GM10248 (cell line): ENCODE data around the gene MYH9.

Experiments used
- CTCF ChIA-PET: fragments of 300-600 bp; sonication (Branson Sonifier 250); formaldehyde crosslinking; extraction: SDS; loops from one replicate; lab custom pipeline; 2021; ENCODE audit warnings: antibody characterized with exemption; lab: Yijun Ruan, JAX
- POLR2A ChIA-PET: fragments of 350-650 bp; sonication (Branson Sonifier 250); formaldehyde crosslinking; extraction: SDS; loops from one replicate; lab custom pipeline; 2020; ENCODE audit warnings: antibody characterized with exemption; lab: Yijun Ruan, JAX
- DNase-seq: peaks from one replicate; pipeline ENCODE4 v3.0.0; 2012; ENCODE audit errors: extremely low spot score
- TF ChIP-seq, protein P1 (sequence below): IDR thresholded peaks from 2 replicates; pipeline ENCODE4 v1.5.1; 2012; ENCODE audit warnings: mild to moderate bottlenecking, low read depth; ENCODE audit errors: extremely low read depth, missing control alignments, control extremely low read depth

MYH9 gene

DNA sequence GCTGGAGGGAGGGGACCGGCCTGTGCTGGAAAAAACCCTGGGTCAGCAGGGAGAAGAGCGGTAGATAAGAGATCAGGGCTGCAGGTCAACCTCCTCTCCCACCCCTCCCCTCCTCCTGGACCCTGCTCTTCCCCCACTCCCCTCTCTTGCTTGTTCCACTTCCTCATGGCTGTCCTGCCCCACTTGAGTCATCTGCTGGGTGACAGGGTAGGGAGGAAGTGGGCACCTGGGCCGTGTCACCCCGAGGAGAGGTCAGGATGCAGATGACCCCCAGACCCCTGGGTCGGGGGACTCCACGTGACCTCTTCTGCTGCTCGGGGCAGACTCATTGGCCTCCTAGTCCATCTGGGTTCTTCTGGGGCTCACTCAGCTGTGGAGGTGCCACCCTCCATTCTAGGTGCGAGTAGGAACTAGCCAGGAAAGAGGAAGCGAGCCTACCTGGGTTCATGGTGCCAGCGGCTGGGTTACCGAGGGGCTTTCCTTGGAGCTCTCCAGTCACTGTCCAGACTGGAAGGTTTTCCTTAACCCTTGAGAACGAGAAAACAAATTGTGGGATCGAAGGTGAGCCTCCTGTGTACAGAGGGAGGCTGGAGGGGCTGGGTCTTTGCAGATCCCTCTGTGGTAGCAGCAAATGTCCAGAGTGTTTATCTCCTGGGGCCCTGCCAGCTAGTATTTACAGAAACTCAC, 154.9 kb downstream of the MYH9 start:
- ChIA-PET CTCF (interaction anchor here (0.9 kb wide), 1 partner anchor 45 kb away, joined by 3 read pairs; no protein-coding TSS in a partner anchor), POLR2A (no interaction called here)
- DNase-seq: no peak
- TF ChIP-seq, protein P1, sequence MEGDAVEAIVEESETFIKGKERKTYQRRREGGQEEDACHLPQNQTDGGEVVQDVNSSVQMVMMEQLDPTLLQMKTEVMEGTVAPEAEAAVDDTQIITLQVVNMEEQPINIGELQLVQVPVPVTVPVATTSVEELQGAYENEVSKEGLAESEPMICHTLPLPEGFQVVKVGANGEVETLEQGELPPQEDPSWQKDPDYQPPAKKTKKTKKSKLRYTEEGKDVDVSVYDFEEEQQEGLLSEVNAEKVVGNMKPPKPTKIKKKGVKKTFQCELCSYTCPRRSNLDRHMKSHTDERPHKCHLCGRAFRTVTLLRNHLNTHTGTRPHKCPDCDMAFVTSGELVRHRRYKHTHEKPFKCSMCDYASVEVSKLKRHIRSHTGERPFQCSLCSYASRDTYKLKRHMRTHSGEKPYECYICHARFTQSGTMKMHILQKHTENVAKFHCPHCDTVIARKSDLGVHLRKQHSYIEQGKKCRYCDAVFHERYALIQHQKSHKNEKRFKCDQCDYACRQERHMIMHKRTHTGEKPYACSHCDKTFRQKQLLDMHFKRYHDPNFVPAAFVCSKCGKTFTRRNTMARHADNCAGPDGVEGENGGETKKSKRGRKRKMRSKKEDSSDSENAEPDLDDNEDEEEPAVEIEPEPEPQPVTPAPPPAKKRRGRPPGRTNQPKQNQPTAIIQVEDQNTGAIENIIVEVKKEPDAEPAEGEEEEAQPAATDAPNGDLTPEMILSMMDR: no peak
